Fibroblast of lung (primary cell): Measurements from ENCODE around the gene NBPF3.

Experiments used
- CTCF ChIP-seq, 2 donors: IDR thresholded peaks in 1 of 2; conservative IDR thresholded peaks in 1 of 2; 1 replicate in 1 of 2; 2 replicates in 1 of 2; pipeline ENCODE4 v1.5.1; 2011 to 2012; ENCODE audit warnings: low read length in 2 of 2, control low read depth in 1 of 2, inconsistent platforms in 1 of 2, low read depth in 1 of 2, mild to moderate bottlenecking in 1 of 2
- EZH2 ChIP-seq: IDR thresholded peaks from 2 replicates; pipeline ENCODE4 v1.5.1; 2012; ENCODE audit warnings: low read length, control low read depth, mild to moderate bottlenecking; ENCODE audit errors: missing control alignments

- TF ChIP-seq EZH2 (no peak), CTCF (conservative IDR thresholded peaks at IDR 0.05 in 1 of 2, IDR thresholded peaks at IDR 0.05 in 1 of 2; ENCODE audit: low read depth in 1 of 2, low read length in 2 of 2) (no peak)
These were observed 84.9 kb downstream of the NBPF3 start for GRCh38 chr1:21524686-21525339.
